GM23248 (cell line): Measurements from ENCODE around the gene NACA2. TPM values are rescaled to one million over a fixed set of nuclear protein-coding genes. Genes with fewer than 3 reads are reported as not detected.

Source experiments
- DNase-seq: peaks from one replicate; pipeline ENCODE4 v3.0.0-alpha.2; 2015
- H2AFZ ChIP-seq: fragments of 200-600 bp; sonication (generic); 2 replicates; pipeline ENCODE4 v1.6.1; 2016; ENCODE audit warnings: antibody characterized with exemption
- H3F3A ChIP-seq: fragments of 200-600 bp; sonication (generic); 2 replicates; pipeline ENCODE4 v1.6.1; 2016; ENCODE audit warnings: mild to moderate bottlenecking, antibody characterized with exemption, mixed run types; ENCODE audit not compliant: insufficient read depth
- H3K27ac ChIP-seq: fragments of 200-600 bp; sonication (generic); 2 replicates; pipeline ENCODE4 v1.5.1; 2016; ENCODE audit warnings: mild to moderate bottlenecking
- H3K27me3 ChIP-seq: fragments of 200-600 bp; sonication (generic); replicated peaks from 2 replicates; pipeline ENCODE4 v1.6.1; 2016; ENCODE audit warnings: mild to moderate bottlenecking; ENCODE audit not compliant: insufficient read depth
- H3K36me3 ChIP-seq: fragments of 200-600 bp; sonication (generic); 2 replicates; pipeline ENCODE4 v1.6.1; 2016; ENCODE audit warnings: low read depth, mild to moderate bottlenecking
- H3K4me1 ChIP-seq: fragments of 200-600 bp; sonication (generic); 2 replicates; pipeline ENCODE4 v1.6.1; 2016; ENCODE audit warnings: mild to moderate bottlenecking; ENCODE audit not compliant: insufficient read depth
- H3K4me2 ChIP-seq: fragments of 200-600 bp; sonication (generic); one replicate; pipeline ENCODE4 v1.6.1; 2016; ENCODE audit warnings: mild to moderate bottlenecking; ENCODE audit not compliant: unreplicated experiment
- H3K4me3 ChIP-seq: fragments of 200-600 bp; sonication (generic); 2 replicates; pipeline ENCODE4 v1.5.1; 2016; ENCODE audit warnings: mild to moderate bottlenecking
- H3K79me2 ChIP-seq: fragments of 200-600 bp; sonication (generic); 2 replicates; pipeline ENCODE4 v1.6.1; 2016; ENCODE audit warnings: mild to moderate bottlenecking; ENCODE audit not compliant: insufficient read depth
- H3K9ac ChIP-seq: fragments of 200-600 bp; sonication (generic); 2 replicates; pipeline ENCODE4 v1.6.1; 2016; ENCODE audit warnings: mild to moderate bottlenecking
- H3K9me2 ChIP-seq: fragments of 200-600 bp; sonication (generic); 2 replicates; pipeline ENCODE4 v1.6.1; 2016; ENCODE audit warnings: mixed run types, mild to moderate bottlenecking, moderate library complexity; ENCODE audit not compliant: insufficient read depth
- H3K9me3 ChIP-seq: fragments of 200-600 bp; sonication (generic); one replicate; pipeline ENCODE4 v1.6.1; 2017; ENCODE audit warnings: low read depth
- H4K20me1 ChIP-seq: fragments of 200-600 bp; sonication (generic); 2 replicates; pipeline ENCODE4 v1.6.0; 2016; ENCODE audit not compliant: insufficient read depth
- EZH2 ChIP-seq: fragments of 200-600 bp; sonication (generic); IDR thresholded peaks from 2 replicates; pipeline ENCODE4 v1.6.1; 2018; ENCODE audit warnings: antibody characterized with exemption, mild to moderate bottlenecking; ENCODE audit not compliant: insufficient read depth, poor library complexity, severe bottlenecking
- EZH2phosphoT487 ChIP-seq: fragments of 200-600 bp; sonication (generic); IDR thresholded peaks from 2 replicates; pipeline ENCODE4 v1.6.1; 2018; ENCODE audit warnings: antibody characterized with exemption, moderate library complexity, mild to moderate bottlenecking, low read depth; ENCODE audit not compliant: insufficient read depth
- WGBS, 2 experiments: methylation state at CpG; one replicate each; pipeline ENCODE4 v1.1.6; 2015 to 2017; ENCODE audit warnings: low lambda C conversion rate in 2 of 2, low coverage in 1 of 2; ENCODE audit errors: missing lambda C conversion rate in 2 of 2; 5-methylcytosine and 5-hydroxymethylcytosine counted together
- in situ Hi-C: fragments of 300-500 bp; cut with MboI; formaldehyde crosslinking; loops from 2 replicates; pipeline ENCODE4 v1.15.0; 2020
- polyA plus RNA-seq: library from polyadenylated mRNA; unstranded; fragments of >200 nt; fragmentation: Nextera tagmentation; extraction: Ambion mirVana; gene quantifications from 2 replicates; pipeline ENCODE4 v1.2.1, GENCODE V29; 2016
- total RNA-seq: library from RNA; depleted of rRNA; stranded (reverse); fragments of >200 nt; shearing (Covaris generic); gene quantifications from 2 replicates; pipeline ENCODE4 v1.2.3, GENCODE V29; 2014

NACA2 gene
- total and polyA plus RNA-seq, 2 experiments from 2014 or later = not detected

GRCh38 chr17:61616783-61617182 lies 25.8 kb upstream of the NACA2 start:
- DNase-seq = no peak
- in situ Hi-C loops = no loop called here

GRCh38 chr17:61614219-61614618 lies 23.2 kb upstream of the NACA2 start:
- Histone ChIP-seq H3K79me2 (no peaks in the 10 kb centered on the region), H3K9me2 (no peaks in the 10 kb centered on the region), H2AFZ (no peak overlapping the region), H3K9ac (no peak overlapping the region), H3K4me3 (no peak overlapping the region), H3K36me3 (no peaks in the 10 kb centered on the region), H3K27ac (no peak overlapping the region), H4K20me1 (no peaks in the 10 kb centered on the region), H3K4me2 (no peak overlapping the region), H3K9me3 (no peaks in the 10 kb centered on the region), H3F3A (no peaks in the 10 kb centered on the region), H3K27me3 (peaks cover 18% of the 10 kb centered on the region), H3K4me1 (peaks cover 9% of the 10 kb centered on the region; the same call in 1 of the 2 replicates)
- TF ChIP-seq EZH2phosphoT487 (no peak), EZH2 (no peak)
- no peak for DNase-seq
- in situ Hi-C loops = no loop called here

More at GRCh38 chr17:61616783-61617182, 25.8 kb upstream of the NACA2 start:
- Histone ChIP-seq H3K9ac (no peak overlapping the region), H3K27ac (no peak overlapping the region), H3K79me2 (no peaks in the 10 kb centered on the region), H3K36me3 (no peaks in the 10 kb centered on the region), H3K9me3 (no peaks in the 10 kb centered on the region), H3K4me2 (peak overlapping the region; percentile 69), H4K20me1 (no peaks in the 10 kb centered on the region), H3K27me3 (0 out of 2 replicates have a peak, but pooled peaks cover 4% of the 10 kb centered on the region), H3K9me2 (no peaks in the 10 kb centered on the region), H3F3A (no peaks in the 10 kb centered on the region), H3K4me1 (peaks cover 9% of the 10 kb centered on the region; the same call in 1 of the 2 replicates), H3K4me3 (peak overlapping the region; percentile 33; the same call in 1 of the 2 replicates), H2AFZ (no peak overlapping the region)
- TF ChIP-seq EZH2 = no peak
- TF ChIP-seq EZH2phosphoT487 = no peak
- 4 to 7% methylated on average over 1 of the region's 1 CpG for WGBS, 2 experiments

- in situ Hi-C loops = no loop called here
- WGBS, 2 experiments = 56 to 65% methylated on average over 6 of the region's 6 CpGs
- TF ChIP-seq EZH2 (no peak), EZH2phosphoT487 (no peak)
- Histone ChIP-seq H3K9me2 (no peaks in the 10 kb centered on the region), H3K27ac (no peak overlapping the region), H3K36me3 (no peaks in the 10 kb centered on the region), H3K9ac (no peak overlapping the region), H3K4me3 (no peak overlapping the region), H4K20me1 (no peaks in the 10 kb centered on the region), H3K4me2 (no peak overlapping the region), H2AFZ (no peak overlapping the region), H3K27me3 (peaks cover 18% of the 10 kb centered on the region), H3K79me2 (no peaks in the 10 kb centered on the region), H3F3A (no peaks in the 10 kb centered on the region), H3K9me3 (no peaks in the 10 kb centered on the region), H3K4me1 (peaks cover 7% of the 10 kb centered on the region; the same call in 1 of the 2 replicates)
- no peak for DNase-seq
These were observed 20.3 kb upstream of the NACA2 start for GRCh38 chr17:61611323-61611722.

GRCh38 chr17:61605692-61606091 lies 14.7 kb upstream of the NACA2 start:
- no peak for DNase-seq
- Histone ChIP-seq H3K79me2 (no peaks in the 10 kb centered on the region), H3K27ac (no peak overlapping the region), H3K9me2 (no peaks in the 10 kb centered on the region), H3K36me3 (no peaks in the 10 kb centered on the region), H3K4me1 (no peaks in the 10 kb centered on the region), H2AFZ (no peak overlapping the region), H4K20me1 (no peaks in the 10 kb centered on the region), H3K27me3 (peaks cover 25% of the 10 kb centered on the region), H3K9me3 (no peaks in the 10 kb centered on the region), H3K4me2 (no peak overlapping the region), H3K9ac (no peak overlapping the region), H3F3A (no peaks in the 10 kb centered on the region), H3K4me3 (no peak overlapping the region)
- in situ Hi-C loops = no loop called here
- no peak for TF ChIP-seq EZH2
- no peak for TF ChIP-seq EZH2phosphoT487

- Histone ChIP-seq H3K4me2 (no peak overlapping the region), H3K4me3 (no peak overlapping the region), H3K27me3 (peaks cover 55% of the 10 kb centered on the region), H2AFZ (no peak overlapping the region), H4K20me1 (no peaks in the 10 kb centered on the region), H3F3A (no peaks in the 10 kb centered on the region), H3K9me2 (no peaks in the 10 kb centered on the region), H3K79me2 (no peaks in the 10 kb centered on the region), H3K36me3 (no peaks in the 10 kb centered on the region), H3K4me1 (no peaks in the 10 kb centered on the region), H3K9ac (no peak overlapping the region), H3K27ac (no peak overlapping the region), H3K9me3 (no peaks in the 10 kb centered on the region)
- WGBS, 2 experiments = 68 to 80% methylated on average over 4 of the region's 4 CpGs
- DNase-seq = no peak
- in situ Hi-C loops = no loop called here
- TF ChIP-seq EZH2 (no peak), EZH2phosphoT487 (no peak)
These were observed 10.3 kb upstream of the NACA2 start for GRCh38 chr17:61601297-61601696.
